GM23338 (cell line): ENCODE data around the gene RCSD1.

Experiments used
- CTCF ChIP-seq, 2 experiments: fragments of 200-600 bp in 1 of 2; sonication (generic) in 1 of 2; conservative IDR thresholded peaks; 2 replicates each; pipeline versions ENCODE4 v1.5.1 to v1.6.1; 2016 to 2017; ENCODE audit warnings: antibody characterized with exemption in 2 of 2, low read depth in 2 of 2, mild to moderate bottlenecking in 2 of 2, moderate library complexity in 1 of 2
- ETS1 ChIP-seq: IDR thresholded peaks from 2 replicates; pipeline ENCODE4 v1.6.1; 2016; ENCODE audit warnings: antibody characterized with exemption
- EZH2 ChIP-seq: fragments of 200-600 bp; sonication (generic); IDR thresholded peaks from one replicate; pipeline ENCODE4 v1.8.0; 2017; ENCODE audit warnings: antibody characterized with exemption, mild to moderate bottlenecking, low read depth; ENCODE audit not compliant: unreplicated experiment

- TF ChIP-seq ETS1 (no peak), EZH2 (no peak), CTCF (conservative IDR thresholded peaks at IDR 0.05; ENCODE audit: low read depth in 2 of 2) (no peak)
These were observed 24.5 kb upstream of the RCSD1 start for GRCh38 chr1:167605576-167605975.
